Mesothelial cell of epicardium (in vitro differentiated cells): ENCODE data around the gene DCAF16. TPM values are rescaled to one million over a fixed set of nuclear protein-coding genes. Genes with fewer than 3 reads are reported as not detected.
A peak's percentile ranks its signal among the peaks of the same experiment; 100 is the strongest.

Experiments
- DNase-seq, 2 experiments: peaks; one replicate each; pipeline ENCODE4 v3.0.0; 2021; ENCODE audit warnings: low spot score in 2 of 2; ENCODE audit not compliant: unreplicated experiment in 2 of 2
- H3K27ac Mint-ChIP-seq: 2 replicates; pipeline ENCODE4 v1.8.0; 2021; ENCODE audit warnings: mixed read lengths
- H3K27me3 Mint-ChIP-seq: 2 replicates; pipeline ENCODE4 v1.8.0; 2021; ENCODE audit warnings: low read depth, mixed read lengths
- H3K36me3 Mint-ChIP-seq: 2 replicates; pipeline ENCODE4 v1.8.0; 2021; ENCODE audit warnings: mixed read lengths
- H3K4me1 Mint-ChIP-seq: 2 replicates; pipeline ENCODE4 v1.8.0; 2021; ENCODE audit warnings: mixed read lengths
- H3K4me3 Mint-ChIP-seq: 2 replicates; pipeline ENCODE4 v1.8.0; 2021; ENCODE audit warnings: mild to moderate bottlenecking, moderate library complexity, mixed read lengths
- H3K9me3 Mint-ChIP-seq: 2 replicates; pipeline ENCODE4 v1.8.0; 2021; ENCODE audit warnings: mixed read lengths
- CTCF ChIP-seq: fragments of 200-600 bp; sonication (generic); IDR thresholded peaks from one replicate; pipeline ENCODE4 v1.5.0; 2021; ENCODE audit warnings: antibody characterized with exemption; ENCODE audit not compliant: unreplicated experiment
- total RNA-seq: library from RNA; stranded (reverse); gene quantifications from 3 replicates; pipeline ENCODE4 v1.2.1, GENCODE V29; 2021

Gene DCAF16
- total RNA-seq, 1 donor from 2014 or later: 78.8 TPM

GRCh38 chr4:17811078-17811603 lies 584 bp upstream of the DCAF16 start:
- DNase-seq: no peak
- Mint-ChIP-seq H3K4me3 (peak overlapping the region; percentile 94), H3K36me3 (no peaks in the 10 kb centered on the region), H3K27ac (peak overlapping the region; percentile 100), H3K4me1 (peaks cover 47% of the 10 kb centered on the region), H3K9me3 (no peaks in the 10 kb centered on the region), H3K27me3 (no peaks in the 10 kb centered on the region)
- TF ChIP-seq CTCF: no peak

- Mint-ChIP-seq H3K27ac (peak overlapping the region; percentile 100), H3K27me3 (no peaks in the 10 kb centered on the region), H3K36me3 (peaks cover 2% of the 10 kb centered on the region), H3K9me3 (no peaks in the 10 kb centered on the region), H3K4me1 (peaks cover 47% of the 10 kb centered on the region), H3K4me3 (peak overlapping the region; percentile 94)
- DNase-seq: no peak
- TF ChIP-seq CTCF: no peak
Observed at GRCh38 chr4:17809667-17810066, 890 bp downstream of the DCAF16 start.

- TF ChIP-seq CTCF: no peak
- H3K36me3 Mint-ChIP-seq: peaks cover 13% of the 10 kb centered on the region
Observed at GRCh38 chr4:17807446-17807845, 3.1 kb downstream of the DCAF16 start.

GRCh38 chr4:17805580-17806155 lies 4.9 kb downstream of the DCAF16 start:
- no peaks in the 10 kb centered on the region for H3K9me3 Mint-ChIP-seq
- no peak overlapping the region for H3K27ac Mint-ChIP-seq
- TF ChIP-seq CTCF: no peak
- DNase-seq: no peak
- H3K4me3 Mint-ChIP-seq: no peak overlapping the region
- H3K36me3 Mint-ChIP-seq: peaks cover 19% of the 10 kb centered on the region
- H3K27me3 Mint-ChIP-seq: no peaks in the 10 kb centered on the region
- peaks cover 31% of the 10 kb centered on the region for H3K4me1 Mint-ChIP-seq

More at GRCh38 chr4:17807446-17807845, 3.1 kb downstream of the DCAF16 start:
- H3K9me3 Mint-ChIP-seq: no peaks in the 10 kb centered on the region
- H3K27ac Mint-ChIP-seq: peak overlapping the region; percentile 30
- H3K27me3 Mint-ChIP-seq: no peaks in the 10 kb centered on the region
- DNase-seq: no peak
- H3K4me1 Mint-ChIP-seq: peaks cover 41% of the 10 kb centered on the region
- peak overlapping the region; percentile 59 for H3K4me3 Mint-ChIP-seq

GRCh38 chr4:17797808-17798207 lies 12.7 kb downstream of the DCAF16 start:
- Mint-ChIP-seq H3K9me3 (no peaks in the 10 kb centered on the region), H3K4me3 (no peak overlapping the region), H3K36me3 (peaks cover 24% of the 10 kb centered on the region), H3K4me1 (no peaks in the 10 kb centered on the region), H3K27ac (no peak overlapping the region), H3K27me3 (no peaks in the 10 kb centered on the region)
- DNase-seq: no peak
- no peak for TF ChIP-seq CTCF
